ENCODE data around the gene PPP1R15B. TPM values are rescaled to one million over a fixed set of nuclear protein-coding genes. Genes with fewer than 3 reads are reported as not detected.

The PPP1R15B gene
- total and polyA plus RNA-seq, 2 of the 4 experiments (the other 2 are of a cell fraction): 14.9 to 15.0 TPM

- no TSS peak for BruUV-seq (replicated peaks)
Measured at GRCh38 chr1:204358605-204359004, 53.0 kb downstream of the PPP1R15B start.

More at GRCh38 chr1:204358605-204359004, 53.0 kb downstream of the PPP1R15B start:
- ChIA-PET POLR2A (ENCODE audit: unreplicated experiment) (no interaction called here), CTCF (interaction anchor here (0.6 to 2.6 kb wide), 3 partner anchors 21 to 167 kb away, joined by 3 to 23 read pairs (median 5); no protein-coding TSS in a partner anchor)
- H3K36me3 ChIP-seq (ENCODE audit: control insufficient read depth, insufficient read depth, low read length): no peaks in the 10 kb centered on the region
- H3K4me3 ChIP-seq (ENCODE audit: insufficient read depth, low read depth, low read length): no peak overlapping the region
- DNase-seq: no peak
- peak overlapping the region; percentile 36; the same call in 1 of the 3 replicates for H2BK15ac ChIP-seq (ENCODE audit: low read depth, low read length)
- H3K79me1 ChIP-seq (ENCODE audit: low read depth in 1 of 2, low read length in 2 of 2): no peaks in the 10 kb centered on the region
- H3K9ac ChIP-seq (ENCODE audit: low read depth, low read length): 0 out of 2 replicates have a peak overlapping the region, but pooled peaks have one; percentile 15
- peak overlapping the region; percentile 67 for H2AK9ac ChIP-seq (replicated peaks; ENCODE audit: low read depth, low read length, poor library complexity)
- peak overlapping the region; percentile 43; the same call in 1 of the 2 replicates for H4K5ac ChIP-seq (ENCODE audit: low read depth, low read length)
- peaks cover 18% of the 10 kb centered on the region for H3K4me1 ChIP-seq (ENCODE audit: control insufficient read depth, insufficient read depth, low read length)
- intact Hi-C loops (cut with micrococcal nuclease): loop anchor here (10.0 kb wide), 1 partner anchor 64 kb away; no protein-coding TSS in a partner anchor
- H4K91ac ChIP-seq (ENCODE audit: insufficient read depth, low read depth, low read length): peak overlapping the region; percentile 40
- H2BK5ac ChIP-seq (ENCODE audit: low read depth, low read length, poor library complexity, severe bottlenecking): no peak overlapping the region
- in situ Hi-C loops (cut with MboI; ENCODE audit: low sequenced_read_pairs): no loop called here
- H3K18ac ChIP-seq (ENCODE audit: low read depth, low read length): peak overlapping the region; percentile 20; the same call in 1 of the 2 replicates
- no peaks in the 10 kb centered on the region for H3K9me3 ChIP-seq (ENCODE audit: control insufficient read depth, insufficient read depth, low read length)
- H3K14ac ChIP-seq (replicated peaks; ENCODE audit: low read depth, low read length): 0 out of 2 replicates have a peak overlapping the region, but pooled peaks have one; percentile 19
- no peaks in the 10 kb centered on the region for H3K9me1 ChIP-seq (ENCODE audit: insufficient read depth, low read length)
- no peak overlapping the region for H3K27ac ChIP-seq (ENCODE audit: insufficient read depth, low read length)
- no peak for ATAC-seq (ENCODE audit: low read depth)
- H2BK20ac ChIP-seq (ENCODE audit: low read depth, low read length): peak overlapping the region; percentile 69; the same call in 1 of the 2 replicates
- TF ChIP-seq CEBPB (IDR thresholded peaks at IDR 0.05; ENCODE audit: low read depth, low read length): no peak
- no peak for TF ChIP-seq MXI1 (IDR thresholded peaks at IDR 0.05; ENCODE audit: borderline replicate concordance, low read depth, low read length)
- no peak for TF ChIP-seq RAD21 (IDR thresholded peaks at IDR 0.05; ENCODE audit: low read length)
- no peak for TF ChIP-seq CTCF (conservative IDR thresholded peaks at IDR 0.05; ENCODE audit: low read depth, low read length)
- no peak for TF ChIP-seq MAFK (IDR thresholded peaks at IDR 0.05; ENCODE audit: low read depth, low read length)
- no peak for TF ChIP-seq USF2 (IDR thresholded peaks at IDR 0.05; ENCODE audit: low read depth, low read length)
- no peak for TF ChIP-seq POLR2A (IDR thresholded peaks at IDR 0.05; ENCODE audit: low read depth, low read length)
- H2BK120ac ChIP-seq (ENCODE audit: low read depth, low read length): peak overlapping the region; percentile 69
- no peak overlapping the region; the same call in 1 of the 2 replicates for H3K4me2 ChIP-seq (ENCODE audit: low read depth, low read length)
- no peaks in the 10 kb centered on the region for H4K20me1 ChIP-seq (ENCODE audit: insufficient read depth, low read length)
- H2AK5ac ChIP-seq (ENCODE audit: low read depth, low read length): peak overlapping the region; percentile 65; the same call in 1 of the 2 replicates
- no peak overlapping the region for H3K56ac ChIP-seq (ENCODE audit: extremely low read depth, insufficient read depth, low read length)
- peak overlapping the region; percentile 30 to 50; a peak in 3 of 4 replicates for H4K8ac ChIP-seq (ENCODE audit: low read depth in 2 of 2, low read length in 2 of 2)
- peak overlapping the region; percentile 64 for H3K4ac ChIP-seq (ENCODE audit: low read depth, low read length)
- dilution Hi-C loops (cut with HindIII; ENCODE audit: low sequenced_read_pairs, unreplicated experiment): no loop called here
- H3K23ac ChIP-seq (ENCODE audit: low read depth, low read length): no peak overlapping the region
- WGBS, 2 experiments (ENCODE audit: extremely low coverage in 2 of 2, insufficient read length in 1 of 2): 43% methylated on average over 3 of the region's 5 CpGs; no CpG with 5 or more reads in 1 of the 2 experiments
- no peaks in the 10 kb centered on the region for H3K27me3 ChIP-seq (ENCODE audit: control insufficient read depth, insufficient read depth, low read length)
- H2AFZ ChIP-seq (replicated peaks; ENCODE audit: low read length, poor library complexity): peak overlapping the region; percentile 52
